ENCODE data around the gene BAZ2B.
A peak's percentile ranks its signal among the peaks of the same experiment; 100 is the strongest.

The BAZ2B gene

DNA sequence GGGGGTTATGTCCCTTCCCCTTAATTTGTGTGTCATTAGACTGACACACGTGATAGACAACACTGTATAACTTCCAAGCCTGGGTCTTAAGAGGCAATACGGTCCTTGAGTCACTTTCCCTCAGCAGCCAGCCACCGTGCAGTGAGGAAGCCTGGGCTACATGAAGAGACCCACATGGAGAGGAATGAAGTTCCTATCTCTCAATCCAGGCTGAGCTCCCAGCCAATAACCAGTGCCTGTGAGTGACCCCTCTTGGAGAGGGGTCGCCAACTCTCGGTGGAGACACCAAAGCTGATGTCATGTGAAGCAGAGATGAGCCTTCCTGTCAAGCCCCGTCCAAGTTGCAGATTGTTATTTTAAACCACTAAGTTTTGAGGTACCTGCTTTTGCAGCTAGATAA is 324.2 kb downstream of the BAZ2B start:
- no peak for ATAC-seq
- TF ChIP-seq, protein P1, sequence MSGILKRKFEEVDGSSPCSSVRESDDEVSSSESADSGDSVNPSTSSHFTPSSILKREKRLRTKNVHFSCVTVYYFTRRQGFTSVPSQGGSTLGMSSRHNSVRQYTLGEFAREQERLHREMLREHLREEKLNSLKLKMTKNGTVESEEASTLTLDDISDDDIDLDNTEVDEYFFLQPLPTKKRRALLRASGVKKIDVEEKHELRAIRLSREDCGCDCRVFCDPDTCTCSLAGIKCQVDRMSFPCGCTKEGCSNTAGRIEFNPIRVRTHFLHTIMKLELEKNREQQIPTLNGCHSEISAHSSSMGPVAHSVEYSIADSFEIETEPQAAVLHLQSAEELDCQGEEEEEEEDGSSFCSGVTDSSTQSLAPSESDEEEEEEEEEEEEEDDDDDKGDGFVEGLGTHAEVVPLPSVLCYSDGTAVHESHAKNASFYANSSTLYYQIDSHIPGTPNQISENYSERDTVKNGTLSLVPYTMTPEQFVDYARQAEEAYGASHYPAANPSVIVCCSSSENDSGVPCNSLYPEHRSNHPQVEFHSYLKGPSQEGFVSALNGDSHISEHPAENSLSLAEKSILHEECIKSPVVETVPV (CRISPR knock-in tag; IDR thresholded peaks at IDR 0.05), result no peak
- no peak for TF ChIP-seq RARB (CRISPR knock-in tag; IDR thresholded peaks at IDR 0.05)
- TF ChIP-seq ARNTL (CRISPR knock-in tag; IDR thresholded peaks at IDR 0.05; ENCODE audit: borderline replicate concordance, low read depth), result no peak
- TF ChIP-seq ZNF565 (CRISPR knock-in tag; conservative IDR thresholded peaks at IDR 0.05; ENCODE audit: low read depth), result no peak
- no peak for TF ChIP-seq PPARA (CRISPR knock-in tag; IDR thresholded peaks at IDR 0.05; ENCODE audit: borderline replicate concordance)
- TF ChIP-seq TOX (CRISPR knock-in tag; IDR thresholded peaks at IDR 0.05; ENCODE audit: borderline replicate concordance), result no peak
- TF ChIP-seq, protein P2, sequence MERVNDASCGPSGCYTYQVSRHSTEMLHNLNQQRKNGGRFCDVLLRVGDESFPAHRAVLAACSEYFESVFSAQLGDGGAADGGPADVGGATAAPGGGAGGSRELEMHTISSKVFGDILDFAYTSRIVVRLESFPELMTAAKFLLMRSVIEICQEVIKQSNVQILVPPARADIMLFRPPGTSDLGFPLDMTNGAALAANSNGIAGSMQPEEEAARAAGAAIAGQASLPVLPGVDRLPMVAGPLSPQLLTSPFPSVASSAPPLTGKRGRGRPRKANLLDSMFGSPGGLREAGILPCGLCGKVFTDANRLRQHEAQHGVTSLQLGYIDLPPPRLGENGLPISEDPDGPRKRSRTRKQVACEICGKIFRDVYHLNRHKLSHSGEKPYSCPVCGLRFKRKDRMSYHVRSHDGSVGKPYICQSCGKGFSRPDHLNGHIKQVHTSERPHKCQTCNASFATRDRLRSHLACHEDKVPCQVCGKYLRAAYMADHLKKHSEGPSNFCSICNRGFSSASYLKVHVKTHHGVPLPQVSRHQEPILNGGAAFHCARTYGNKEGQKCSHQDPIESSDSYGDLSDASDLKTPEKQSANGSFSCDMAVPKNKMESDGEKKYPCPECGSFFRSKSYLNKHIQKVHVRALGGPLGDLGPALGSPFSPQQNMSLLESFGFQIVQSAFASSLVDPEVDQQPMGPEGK (CRISPR knock-in tag; IDR thresholded peaks at IDR 0.05; ENCODE audit: borderline replicate concordance), result no peak
- no peak for TF ChIP-seq SNAI2 (CRISPR knock-in tag; IDR thresholded peaks at IDR 0.05)
- no peak for TF ChIP-seq TCF4 (CRISPR knock-in tag; IDR thresholded peaks at IDR 0.05; ENCODE audit: borderline replicate concordance)
- TF ChIP-seq ZFP30 (CRISPR knock-in tag; IDR thresholded peaks at IDR 0.05), result no peak
- TF ChIP-seq CSDC2 (CRISPR knock-in tag; IDR thresholded peaks at IDR 0.05), result no peak
- TF ChIP-seq ZFP3 (CRISPR knock-in tag; IDR thresholded peaks at IDR 0.05), result no peak
- no peak for TF ChIP-seq ISL1 (CRISPR knock-in tag; IDR thresholded peaks at IDR 0.05)

DNA sequence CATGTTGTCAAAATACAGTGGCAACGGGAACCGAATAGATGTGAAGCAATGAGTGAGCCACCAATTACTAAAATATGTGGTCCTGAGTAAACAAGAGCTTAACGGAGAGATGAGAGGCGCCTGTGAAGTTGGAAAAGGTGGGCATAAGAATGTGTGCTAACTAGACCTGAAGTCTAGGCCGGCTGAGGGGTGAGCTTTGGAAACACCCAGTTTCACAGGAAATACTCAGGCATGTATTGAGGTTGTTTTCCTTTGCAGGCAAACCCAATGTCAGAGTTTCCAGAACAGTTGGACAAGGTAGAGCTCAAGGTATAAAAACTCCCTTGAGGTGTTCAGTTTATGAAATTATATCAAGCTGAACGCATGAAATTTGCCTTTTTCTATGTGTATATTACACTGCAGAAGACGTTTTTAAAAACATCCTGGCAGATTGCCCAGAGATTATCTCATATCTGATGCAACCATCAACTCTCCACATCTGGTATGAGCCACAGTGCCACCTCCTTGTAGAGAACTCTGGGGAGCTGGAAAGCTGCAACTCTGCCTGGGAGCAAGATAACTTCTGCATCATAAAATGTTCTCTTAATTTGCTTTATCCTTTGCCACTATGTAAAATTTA is 325.9 kb downstream of the BAZ2B start:
- ATAC-seq, result peak; percentile 17; the same call in 1 of the 3 replicates
- TF ChIP-seq TCF4 (CRISPR knock-in tag; IDR thresholded peaks at IDR 0.05; ENCODE audit: borderline replicate concordance), result peak; percentile 67; the same call in 1 of the 2 replicates
- no peak for TF ChIP-seq ZNF70 (CRISPR knock-in tag; IDR thresholded peaks at IDR 0.05)
- TF ChIP-seq, protein P3, sequence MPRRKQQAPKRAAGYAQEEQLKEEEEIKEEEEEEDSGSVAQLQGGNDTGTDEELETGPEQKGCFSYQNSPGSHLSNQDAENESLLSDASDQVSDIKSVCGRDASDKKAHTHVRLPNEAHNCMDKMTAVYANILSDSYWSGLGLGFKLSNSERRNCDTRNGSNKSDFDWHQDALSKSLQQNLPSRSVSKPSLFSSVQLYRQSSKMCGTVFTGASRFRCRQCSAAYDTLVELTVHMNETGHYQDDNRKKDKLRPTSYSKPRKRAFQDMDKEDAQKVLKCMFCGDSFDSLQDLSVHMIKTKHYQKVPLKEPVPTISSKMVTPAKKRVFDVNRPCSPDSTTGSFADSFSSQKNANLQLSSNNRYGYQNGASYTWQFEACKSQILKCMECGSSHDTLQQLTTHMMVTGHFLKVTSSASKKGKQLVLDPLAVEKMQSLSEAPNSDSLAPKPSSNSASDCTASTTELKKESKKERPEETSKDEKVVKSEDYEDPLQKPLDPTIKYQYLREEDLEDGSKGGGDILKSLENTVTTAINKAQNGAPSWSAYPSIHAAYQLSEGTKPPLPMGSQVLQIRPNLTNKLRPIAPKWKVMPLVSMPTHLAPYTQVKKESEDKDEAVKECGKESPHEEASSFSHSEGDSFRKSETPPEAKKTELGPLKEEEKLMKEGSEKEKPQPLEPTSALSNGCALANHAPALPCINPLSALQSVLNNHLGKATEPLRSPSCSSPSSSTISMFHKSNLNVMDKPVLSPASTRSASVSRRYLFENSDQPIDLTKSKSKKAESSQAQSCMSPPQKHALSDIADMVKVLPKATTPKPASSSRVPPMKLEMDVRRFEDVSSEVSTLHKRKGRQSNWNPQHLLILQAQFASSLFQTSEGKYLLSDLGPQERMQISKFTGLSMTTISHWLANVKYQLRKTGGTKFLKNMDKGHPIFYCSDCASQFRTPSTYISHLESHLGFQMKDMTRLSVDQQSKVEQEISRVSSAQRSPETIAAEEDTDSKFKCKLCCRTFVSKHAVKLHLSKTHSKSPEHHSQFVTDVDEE (CRISPR knock-in tag; IDR thresholded peaks at IDR 0.05), result 0 out of 2 replicates have a peak, but pooled peaks have one; percentile 43

DNA sequence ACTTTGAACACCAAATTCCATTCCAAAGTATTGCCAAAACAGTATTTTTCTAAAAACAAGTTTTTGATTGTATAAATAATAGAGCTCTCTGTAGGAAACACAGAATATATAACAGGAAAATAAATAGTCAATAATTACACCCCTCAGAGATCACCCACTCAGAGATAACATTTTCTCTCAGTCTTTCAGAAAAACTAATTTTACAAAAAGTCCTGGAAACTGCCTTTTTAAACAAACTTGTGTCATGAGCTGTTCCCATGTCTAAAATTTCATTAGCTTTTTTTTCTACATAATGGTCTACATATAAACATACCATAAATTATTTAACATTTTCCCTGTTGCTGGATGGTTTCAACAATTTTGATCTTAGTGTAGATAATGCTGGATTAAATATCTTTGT is 328.6 kb downstream of the BAZ2B start:
- no peak for ATAC-seq

DNA sequence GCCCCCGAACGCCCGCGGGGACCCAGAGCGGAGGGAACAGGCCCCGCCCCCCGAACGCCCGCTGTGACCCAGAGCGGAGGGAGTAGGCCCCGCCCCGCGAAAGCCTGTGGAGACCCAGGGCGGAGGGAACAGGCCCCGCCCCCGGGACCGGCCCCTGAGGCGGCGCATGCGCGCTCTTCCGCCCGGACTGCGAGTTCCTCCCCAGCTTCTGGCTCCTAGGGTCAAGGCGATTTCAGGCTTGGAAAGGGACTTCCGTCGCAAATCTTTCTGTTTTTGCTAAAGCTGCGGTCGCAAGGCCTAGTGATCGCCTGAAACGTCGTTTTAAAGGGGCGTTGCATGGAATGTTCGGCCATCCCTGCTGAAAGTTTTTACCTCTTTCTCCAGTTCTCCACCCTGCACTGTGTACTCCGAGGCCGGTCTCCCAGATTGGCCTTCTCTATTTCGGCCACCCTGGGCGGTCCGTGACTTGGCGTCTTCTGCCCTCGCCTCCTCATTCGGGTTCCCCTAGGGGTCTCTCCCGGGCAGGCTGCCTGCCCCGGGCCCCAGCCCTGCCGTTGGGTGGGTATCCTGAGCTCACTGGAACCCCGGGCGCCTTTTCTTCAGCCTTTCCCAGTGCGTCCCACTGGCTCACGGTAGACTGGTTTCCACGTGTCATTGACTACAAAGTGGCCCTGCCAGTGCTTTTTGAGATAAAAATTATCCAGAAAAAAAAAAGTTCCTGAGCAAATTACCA is 329.5 kb downstream of the BAZ2B start:
- TF ChIP-seq, protein P3 (CRISPR knock-in tag; IDR thresholded peaks at IDR 0.05), result peak; percentile 17; the same call in 1 of the 2 replicates
- TF ChIP-seq TCF4 (CRISPR knock-in tag; IDR thresholded peaks at IDR 0.05; ENCODE audit: borderline replicate concordance), result no peak
- peak; percentile 93 for ATAC-seq

More for the DNA sequence above, 328.6 kb downstream of the BAZ2B start:
- TF ChIP-seq ARNTL (CRISPR knock-in tag; IDR thresholded peaks at IDR 0.05; ENCODE audit: borderline replicate concordance, low read depth) (no peak), GLIS3 (CRISPR knock-in tag; IDR thresholded peaks at IDR 0.05) (no peak), ISL1 (CRISPR knock-in tag; IDR thresholded peaks at IDR 0.05) (no peak), ZFP3 (CRISPR knock-in tag; IDR thresholded peaks at IDR 0.05) (no peak), ZNF8 (CRISPR knock-in tag; IDR thresholded peaks at IDR 0.05) (no peak), ZNF565 (CRISPR knock-in tag; conservative IDR thresholded peaks at IDR 0.05; ENCODE audit: low read depth) (no peak), SNAI2 (CRISPR knock-in tag; IDR thresholded peaks at IDR 0.05) (no peak)

Data from SK-N-SH treated with all-trans-retinoic acid at 6 μM for 48 hours (cell line).